GM19463 (cell line): ENCODE measurements around the gene CADM1.

Experiments used
- ATAC-seq: cut with Tn5 transposase; IDR thresholded peaks from one replicate; pipeline ENCODE4 v1.9.1; 2021; ENCODE audit warnings: mild to moderate bottlenecking, moderate library complexity; ENCODE audit not compliant: unreplicated experiment

CADM1 gene

GRCh38 chr11:115161876-115162275 is 342.3 kb downstream of the CADM1 start:
- ATAC-seq: no peak

GRCh38 chr11:115159207-115159606 is 345.0 kb downstream of the CADM1 start:
- no peak for ATAC-seq

GRCh38 chr11:115158053-115158452 is 346.2 kb downstream of the CADM1 start:
- no peak for ATAC-seq

GRCh38 chr11:115157247-115157646 is 347.0 kb downstream of the CADM1 start:
- ATAC-seq: no peak

- ATAC-seq: no peak
These were observed 348.2 kb downstream of the CADM1 start for GRCh38 chr11:115155978-115156377.

- no peak for ATAC-seq
These were observed 348.9 kb downstream of the CADM1 start for GRCh38 chr11:115155320-115155719.

GRCh38 chr11:115154355-115154736 is 349.9 kb downstream of the CADM1 start:
- ATAC-seq: no peak

- ATAC-seq: no peak
These were observed 350.4 kb downstream of the CADM1 start for GRCh38 chr11:115153731-115154354.

GRCh38 chr11:115153135-115153534 is 351.1 kb downstream of the CADM1 start:
- ATAC-seq: no peak

GRCh38 chr11:115151010-115151409 is 353.2 kb downstream of the CADM1 start:
- ATAC-seq: no peak

- no peak for ATAC-seq
These were observed 355.5 kb downstream of the CADM1 start for GRCh38 chr11:115148691-115149090.

- no peak for ATAC-seq
These were observed 356.1 kb downstream of the CADM1 start for GRCh38 chr11:115148101-115148500.

GRCh38 chr11:115147243-115147807 is 356.9 kb downstream of the CADM1 start:
- ATAC-seq: no peak

GRCh38 chr11:115146425-115146824 is 357.8 kb downstream of the CADM1 start:
- ATAC-seq: no peak

- no peak for ATAC-seq
These were observed 358.9 kb downstream of the CADM1 start for GRCh38 chr11:115145324-115145723.

- no peak for ATAC-seq
These were observed 359.3 kb downstream of the CADM1 start for GRCh38 chr11:115144914-115145313.

- ATAC-seq: no peak
These were observed 360.2 kb downstream of the CADM1 start for GRCh38 chr11:115144014-115144413.

GRCh38 chr11:115141231-115142114 is 362.7 kb downstream of the CADM1 start:
- no peak for ATAC-seq

GRCh38 chr11:115135936-115136335 is 368.3 kb downstream of the CADM1 start:
- no peak for ATAC-seq

GRCh38 chr11:115134926-115135325 is 369.3 kb downstream of the CADM1 start:
- no peak for ATAC-seq

- ATAC-seq: no peak
These were observed 370.6 kb downstream of the CADM1 start for GRCh38 chr11:115133475-115134209.
